HEK293 (cell line): ENCODE results near the gene ASTN2.

ENCODE experiments used
- CTCF ChIA-PET: fragments of 350-600 bp; formaldehyde crosslinking; extraction: SDS; loops from one replicate; lab custom pipeline; 2021; ENCODE audit warnings: antibody characterized with exemption; lab: Yijun Ruan, JAX
- POLR2A ChIA-PET: fragments of 300-600 bp; formaldehyde crosslinking; extraction: SDS; loops from one replicate; lab custom pipeline; 2020; ENCODE audit warnings: antibody characterized with exemption, inconsistent platforms; lab: Yijun Ruan, JAX
- H3K27ac ChIP-seq: fragments of 200-500 bp; sonication (Bioruptor generic); 2 replicates; pipeline ENCODE4 v1.5.1; 2014; ENCODE audit warnings: low read depth, low read length, control low read depth, inconsistent platforms; ENCODE audit errors: extremely low read depth
- H3K36me3 ChIP-seq, 2 experiments: fragments of 200-500 bp in 1 of 2; sonication (Bioruptor generic) in 1 of 2; 1 replicate in 1 of 2; 2 replicates in 1 of 2; pipeline ENCODE4 v1.5.1; 2014 to 2017; ENCODE audit warnings: inconsistent platforms in 2 of 2, low read length in 2 of 2; ENCODE audit not compliant: control insufficient read depth in 2 of 2, insufficient read depth in 1 of 2
- H3K4me1 ChIP-seq: fragments of 200-500 bp; sonication (Bioruptor generic); 2 replicates; pipeline ENCODE4 v1.5.1; 2014; ENCODE audit warnings: mild to moderate bottlenecking, low read length, inconsistent platforms; ENCODE audit not compliant: control insufficient read depth, insufficient read depth
- H3K4me3 ChIP-seq: 2 replicates; pipeline ENCODE4 v1.5.1; 2011; ENCODE audit warnings: low read depth, mild to moderate bottlenecking, control low read depth, low read length, moderate library complexity
- H3K9me3 ChIP-seq: fragments of 200-500 bp; sonication (Bioruptor generic); 2 replicates; pipeline ENCODE4 v1.5.1; 2014; ENCODE audit warnings: low read depth, low read length, inconsistent platforms; ENCODE audit not compliant: control insufficient read depth, insufficient read depth
- PRDM10 ChIP-seq: fragments of 450-650 bp; formaldehyde crosslinking; IDR thresholded peaks from 2 replicates; pipeline ENCODE4 v1.5.1; 2016; ENCODE audit warnings: missing biosample characterization, missing genetic modification characterization
- TRIM28 ChIP-seq: IDR thresholded peaks from 2 replicates; pipeline ENCODE4 v1.6.1; 2011; ENCODE audit warnings: low read length, control low read depth, borderline replicate concordance
- ZBTB1 ChIP-seq: fragments of 450-650 bp; formaldehyde crosslinking; IDR thresholded peaks from 2 replicates; pipeline ENCODE4 v1.5.1; 2016; ENCODE audit warnings: missing biosample characterization, missing genetic modification characterization
- ZBTB17 ChIP-seq: fragments of 450-650 bp; formaldehyde crosslinking; IDR thresholded peaks from 2 replicates; pipeline ENCODE4 v1.5.1; 2016; ENCODE audit warnings: missing biosample characterization, missing genetic modification characterization
- ZBTB49 ChIP-seq: fragments of 450-650 bp; formaldehyde crosslinking; IDR thresholded peaks from 2 replicates; pipeline ENCODE4 v1.5.1; 2016; ENCODE audit warnings: missing biosample characterization, missing genetic modification characterization, low read depth
- ZEB2 ChIP-seq: fragments of 450-650 bp; formaldehyde crosslinking; IDR thresholded peaks from 2 replicates; pipeline ENCODE4 v1.5.1; 2016; ENCODE audit warnings: missing biosample characterization, missing genetic modification characterization
- ZFP3 ChIP-seq: fragments of 450-650 bp; formaldehyde crosslinking; IDR thresholded peaks from 2 replicates; pipeline ENCODE4 v1.5.1; 2016; ENCODE audit warnings: low read depth, missing biosample characterization, missing genetic modification characterization
- ZFP37 ChIP-seq: fragments of 450-650 bp; formaldehyde crosslinking; IDR thresholded peaks from 2 replicates; pipeline ENCODE4 v1.5.1; 2016; ENCODE audit warnings: missing biosample characterization, missing genetic modification characterization
- ZNF184 ChIP-seq: fragments of 450-650 bp; IDR thresholded peaks from 2 replicates; pipeline ENCODE4 v1.5.1; 2018; ENCODE audit warnings: missing biosample characterization, mild to moderate bottlenecking, missing genetic modification characterization
- ZNF214 ChIP-seq: fragments of 450-650 bp; formaldehyde crosslinking; IDR thresholded peaks from 2 replicates; pipeline ENCODE4 v1.5.1; 2017; ENCODE audit warnings: missing biosample characterization, mild to moderate bottlenecking, missing genetic modification characterization, borderline replicate concordance
- ZNF26 ChIP-seq: fragments of 450-650 bp; formaldehyde crosslinking; IDR thresholded peaks from 2 replicates; pipeline ENCODE4 v1.5.1; 2016; ENCODE audit warnings: missing biosample characterization, missing genetic modification characterization
- ZNF280C ChIP-seq: fragments of 450-650 bp; formaldehyde crosslinking; IDR thresholded peaks from 2 replicates; pipeline ENCODE4 v1.5.1; 2016; ENCODE audit warnings: missing biosample characterization, missing genetic modification characterization
- ZNF335 ChIP-seq: fragments of 450-650 bp; formaldehyde crosslinking; conservative IDR thresholded peaks from 2 replicates; pipeline ENCODE4 v1.5.1; 2016; ENCODE audit warnings: missing biosample characterization, missing genetic modification characterization
- ZNF449 ChIP-seq: fragments of 450-650 bp; formaldehyde crosslinking; IDR thresholded peaks from 2 replicates; pipeline ENCODE4 v1.5.1; 2017; ENCODE audit warnings: missing biosample characterization, mild to moderate bottlenecking, missing genetic modification characterization, moderate library complexity
- ZNF530 ChIP-seq: fragments of 450-650 bp; formaldehyde crosslinking; IDR thresholded peaks from 2 replicates; pipeline ENCODE4 v1.5.1; 2016; ENCODE audit warnings: low read depth, missing biosample characterization, missing genetic modification characterization
- ZNF555 ChIP-seq: fragments of 450-650 bp; formaldehyde crosslinking; conservative IDR thresholded peaks from 2 replicates; pipeline ENCODE4 v1.5.1; 2017; ENCODE audit warnings: missing biosample characterization, mild to moderate bottlenecking, missing genetic modification characterization, inconsistent platforms
- ZNF596 ChIP-seq: fragments of 450-650 bp; IDR thresholded peaks from 2 replicates; pipeline ENCODE4 v1.5.0; 2018; ENCODE audit warnings: missing biosample characterization, mild to moderate bottlenecking, missing genetic modification characterization, moderate library complexity
- ZNF626 ChIP-seq: fragments of 450-650 bp; sonication (Bioruptor Pico); formaldehyde crosslinking; IDR thresholded peaks from 2 replicates; pipeline ENCODE4 v1.5.1; 2018; ENCODE audit warnings: missing biosample characterization, missing genetic modification characterization, inconsistent platforms
- ZNF654 ChIP-seq: fragments of 450-650 bp; formaldehyde crosslinking; IDR thresholded peaks from 2 replicates; pipeline ENCODE4 v1.5.1; 2016; ENCODE audit warnings: low read depth, missing biosample characterization, missing genetic modification characterization
- ZNF660 ChIP-seq: fragments of 450-650 bp; IDR thresholded peaks from 2 replicates; pipeline ENCODE4 v1.5.1; 2018; ENCODE audit warnings: missing biosample characterization, mild to moderate bottlenecking, missing genetic modification characterization
- ZNF707 ChIP-seq: fragments of 450-650 bp; formaldehyde crosslinking; IDR thresholded peaks from 2 replicates; pipeline ENCODE4 v1.5.1; 2016; ENCODE audit warnings: missing biosample characterization, missing genetic modification characterization
- ZNF785 ChIP-seq: fragments of 450-650 bp; formaldehyde crosslinking; IDR thresholded peaks from 2 replicates; pipeline ENCODE4 v1.5.1; 2016; ENCODE audit warnings: missing biosample characterization, missing genetic modification characterization

The ASTN2 gene

GRCh38 chr9:117242082-117242481 lies 172.8 kb downstream of the ASTN2 start:
- Histone ChIP-seq H3K4me3 (no peak overlapping the region), H3K4me1 (no peaks in the 10 kb centered on the region), H3K9me3 (no peaks in the 10 kb centered on the region), H3K27ac (no peak overlapping the region), H3K36me3 (no peaks in the 10 kb centered on the region)
- no peak for TF ChIP-seq ZNF335 (tag by site-specific recombination)
- ChIA-PET CTCF (no interaction called here), POLR2A (no interaction called here)

- Histone ChIP-seq H3K36me3 (no peaks in the 10 kb centered on the region), H3K4me3 (no peak overlapping the region), H3K4me1 (no peaks in the 10 kb centered on the region), H3K27ac (no peak overlapping the region), H3K9me3 (no peaks in the 10 kb centered on the region)
- no peak for TF ChIP-seq ZNF707
- TF ChIP-seq ZNF660 (tag by site-specific recombination) = no peak
- TF ChIP-seq ZEB2 (tag by site-specific recombination) = no peak
- no peak for TF ChIP-seq ZNF596 (tag by site-specific recombination)
- no peak for TF ChIP-seq ZNF184
- no peak for TF ChIP-seq ZNF449 (tag by site-specific recombination)
- TF ChIP-seq ZNF626 (tag by site-specific recombination) = no peak
- no peak for TF ChIP-seq ZNF280C
- no peak for TF ChIP-seq TRIM28
- TF ChIP-seq ZFP3 = no peak
- no peak for TF ChIP-seq PRDM10 (tag by site-specific recombination)
- TF ChIP-seq ZBTB1 (tag by site-specific recombination) = no peak
- ChIA-PET CTCF (interaction anchor here (1.4 kb wide), 1 partner anchor 8 kb away, joined by 4 read pairs; no protein-coding TSS in a partner anchor), POLR2A (no interaction called here)
Measured at GRCh38 chr9:117239428-117239827, 175.4 kb downstream of the ASTN2 start.

- POLR2A ChIA-PET = no interaction called here
- TF ChIP-seq ZNF555 (tag by site-specific recombination) (no peak), ZNF214 (no peak), ZNF26 (tag by site-specific recombination) (no peak), ZNF785 (no peak), ZNF654 (no peak), ZFP37 (tag by site-specific recombination) (no peak), ZBTB17 (tag by site-specific recombination) (no peak), ZNF530 (tag by site-specific recombination) (no peak), ZBTB49 (tag by site-specific recombination) (no peak)
Measured at GRCh38 chr9:117234103-117234502, 180.8 kb downstream of the ASTN2 start.

More at GRCh38 chr9:117234103-117234502, 180.8 kb downstream of the ASTN2 start:
- H3K4me1 ChIP-seq = no peaks in the 10 kb centered on the region
- no peak overlapping the region for H3K27ac ChIP-seq
- CTCF ChIA-PET = no interaction called here
- H3K36me3 ChIP-seq = no peaks in the 10 kb centered on the region
- no peaks in the 10 kb centered on the region for H3K9me3 ChIP-seq
- no peak overlapping the region for H3K4me3 ChIP-seq
